ENCODE data around the gene BICC1. TPM values are rescaled to one million over a fixed set of nuclear protein-coding genes. Genes with fewer than 3 reads are reported as not detected.

BICC1 gene
- polyA plus RNA-seq, 3 donors, result 0.02 to 0.24 (median 0.14) TPM

DNA sequence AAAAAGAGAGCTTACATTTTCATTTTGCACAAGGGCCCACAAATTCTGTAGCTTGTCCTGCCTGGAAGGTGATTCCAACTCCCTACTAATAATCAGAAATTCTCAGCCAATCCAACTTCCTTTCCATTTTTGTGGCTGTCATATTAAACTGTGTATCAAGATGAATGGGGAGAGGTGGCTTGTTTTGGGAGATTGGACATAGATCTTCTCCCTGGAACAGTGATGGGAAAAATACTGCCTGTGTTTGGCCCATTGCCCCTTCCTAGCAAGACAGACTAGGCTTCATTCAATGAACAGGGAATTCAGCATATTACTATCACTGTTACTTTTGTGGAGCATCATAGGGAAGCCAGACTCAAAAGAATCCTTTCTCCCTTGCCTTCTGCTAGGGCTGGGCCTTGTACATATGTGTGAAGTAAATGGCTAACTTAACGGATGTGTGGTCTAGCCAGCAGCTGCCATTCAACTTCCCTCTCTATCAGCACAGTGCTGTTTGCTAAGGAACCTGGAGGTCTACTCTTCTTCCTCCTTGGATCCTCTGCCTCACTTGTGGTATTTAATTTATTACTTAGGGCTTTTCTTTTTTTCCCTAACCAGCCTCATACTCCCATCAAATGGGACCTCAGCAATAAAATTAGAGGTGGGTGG lies 326.0 kb downstream of the BICC1 start:
- no peak overlapping the region for H3K27ac ChIP-seq (ENCODE audit: low read depth in 1 of 2, low read length in 2 of 2)
- H3K9ac ChIP-seq (ENCODE audit: insufficient read depth, low read length, poor library complexity, severe bottlenecking), result no peak overlapping the region
- no peaks in the 10 kb centered on the region for H3K36me3 Mint-ChIP-seq
- H3K9me3 ChIP-seq (replicated peaks in 1 of 2; ENCODE audit: control insufficient read depth in 1 of 2, insufficient read depth in 1 of 2, low read length in 2 of 2), result no peaks in the 10 kb centered on the region
- DNase-seq, result no peak
- TF ChIP-seq CTCF (IDR thresholded peaks at IDR 0.05), result no peak
- no peaks in the 10 kb centered on the region for H3K4me1 Mint-ChIP-seq
- H3K4me1 ChIP-seq (ENCODE audit: control insufficient read depth in 1 of 2, insufficient read depth in 2 of 2, low read length in 2 of 2), result no peaks in the 10 kb centered on the region
- no peak overlapping the region for H3K4me3 ChIP-seq (replicated peaks in 1 of 3; ENCODE audit: low read depth in 2 of 3, low read length in 3 of 3)
- H2AFZ ChIP-seq (ENCODE audit: insufficient read depth, low read depth, low read length, poor library complexity, severe bottlenecking), result no peak overlapping the region
- no CpG with 5 or more reads among the region's 1 CpG for WGBS (ENCODE audit: insufficient coverage)
- no peaks in the 10 kb centered on the region for H3K27me3 ChIP-seq (ENCODE audit: control insufficient read depth in 2 of 2, insufficient read depth in 2 of 2, low read length in 2 of 2)
- peaks cover 1 to 5% (median 2%) of the 10 kb centered on the region in 3 donors for H3K27me3 Mint-ChIP-seq (ENCODE audit: low read depth in 3 of 3)
- no peak overlapping the region for H3K27ac Mint-ChIP-seq
- intact Hi-C loops (cut with micrococcal nuclease), result no loop called here
- H3K4me2 ChIP-seq (replicated peaks; ENCODE audit: extremely low read depth, low read length, poor library complexity, severe bottlenecking), result no peak overlapping the region
- H3K36me3 ChIP-seq (replicated peaks in 1 of 2; ENCODE audit: control insufficient read depth in 1 of 2, insufficient read depth in 2 of 2, low read length in 2 of 2), result no peaks in the 10 kb centered on the region
- no peaks in the 10 kb centered on the region for H3K79me2 ChIP-seq (ENCODE audit: insufficient read depth, low read length)
- H3K4me3 Mint-ChIP-seq, result no peak overlapping the region
- H3K9me3 Mint-ChIP-seq, result peaks cover 0 to 9% (median 0%) of the 10 kb centered on the region in 7 donors
- no peaks in the 10 kb centered on the region for H4K20me1 ChIP-seq (ENCODE audit: insufficient read depth, low read length)

GRCh38 chr10:58839771-58840170 lies 327.1 kb downstream of the BICC1 start:
- Histone ChIP-seq H3K36me3 (replicated peaks in 1 of 2; ENCODE audit: control insufficient read depth in 1 of 2, insufficient read depth in 2 of 2, low read length in 2 of 2) (no peaks in the 10 kb centered on the region), H3K9me3 (replicated peaks in 1 of 2; ENCODE audit: control insufficient read depth in 1 of 2, insufficient read depth in 1 of 2, low read length in 2 of 2) (peaks cover 0 to 3% of the 10 kb centered on the region in 2 donors), H3K27me3 (ENCODE audit: control insufficient read depth in 2 of 2, insufficient read depth in 2 of 2, low read length in 2 of 2) (no peaks in the 10 kb centered on the region), H3K27ac (ENCODE audit: low read depth in 1 of 2, low read length in 2 of 2) (no peak overlapping the region), H3K4me1 (ENCODE audit: control insufficient read depth in 1 of 2, insufficient read depth in 2 of 2, low read length in 2 of 2) (no peaks in the 10 kb centered on the region), H2AFZ (ENCODE audit: insufficient read depth, low read depth, low read length, poor library complexity, severe bottlenecking) (no peak overlapping the region), H3K4me2 (replicated peaks; ENCODE audit: extremely low read depth, low read length, poor library complexity, severe bottlenecking) (no peak overlapping the region), H4K20me1 (ENCODE audit: insufficient read depth, low read length) (no peaks in the 10 kb centered on the region), H3K4me3 (replicated peaks in 1 of 3; ENCODE audit: low read depth in 2 of 3, low read length in 3 of 3) (no peak overlapping the region), H3K9ac (ENCODE audit: insufficient read depth, low read length, poor library complexity, severe bottlenecking) (no peak overlapping the region), H3K79me2 (ENCODE audit: insufficient read depth, low read length) (no peaks in the 10 kb centered on the region)
- Mint-ChIP-seq H3K4me3 (no peak overlapping the region), H3K4me1 (no peaks in the 10 kb centered on the region), H3K27me3 (ENCODE audit: low read depth in 3 of 3) (peaks cover 1 to 5% (median 2%) of the 10 kb centered on the region in 3 donors), H3K9me3 (peaks cover 0 to 9% (median 2%) of the 10 kb centered on the region in 7 donors), H3K36me3 (no peaks in the 10 kb centered on the region), H3K27ac (no peak overlapping the region)
- intact Hi-C loops (cut with micrococcal nuclease), result no loop called here
- DNase-seq, result no peak
- TF ChIP-seq CTCF (IDR thresholded peaks at IDR 0.05), result no peak
